ENCODE measurements around the gene PRSS36. TPM values are rescaled to one million over a fixed set of nuclear protein-coding genes. Genes with fewer than 3 reads are reported as not detected.
A peak's percentile ranks its signal among the peaks of the same experiment; 100 is the strongest.

PRSS36 gene
- total RNA-seq (2022): 1.6 TPM in 2 replicates
- percentile 17 among the genes with signal in this experiment for Bru-seq, nascent RNA
- percentile 20 among the genes with signal in this experiment for BruChase-seq, experiment 1, labeled RNA remaining after a 6-hour chase
- percentile 13 among the genes with signal in this experiment for BruChase-seq, experiment 2, labeled RNA remaining after a 2-hour chase
- long read RNA-seq, partial matches to known transcripts: 0 of 1 reads
- long read RNA-seq, other reads (novel, unspliced or antisense): 1 of 1 reads

DNA sequence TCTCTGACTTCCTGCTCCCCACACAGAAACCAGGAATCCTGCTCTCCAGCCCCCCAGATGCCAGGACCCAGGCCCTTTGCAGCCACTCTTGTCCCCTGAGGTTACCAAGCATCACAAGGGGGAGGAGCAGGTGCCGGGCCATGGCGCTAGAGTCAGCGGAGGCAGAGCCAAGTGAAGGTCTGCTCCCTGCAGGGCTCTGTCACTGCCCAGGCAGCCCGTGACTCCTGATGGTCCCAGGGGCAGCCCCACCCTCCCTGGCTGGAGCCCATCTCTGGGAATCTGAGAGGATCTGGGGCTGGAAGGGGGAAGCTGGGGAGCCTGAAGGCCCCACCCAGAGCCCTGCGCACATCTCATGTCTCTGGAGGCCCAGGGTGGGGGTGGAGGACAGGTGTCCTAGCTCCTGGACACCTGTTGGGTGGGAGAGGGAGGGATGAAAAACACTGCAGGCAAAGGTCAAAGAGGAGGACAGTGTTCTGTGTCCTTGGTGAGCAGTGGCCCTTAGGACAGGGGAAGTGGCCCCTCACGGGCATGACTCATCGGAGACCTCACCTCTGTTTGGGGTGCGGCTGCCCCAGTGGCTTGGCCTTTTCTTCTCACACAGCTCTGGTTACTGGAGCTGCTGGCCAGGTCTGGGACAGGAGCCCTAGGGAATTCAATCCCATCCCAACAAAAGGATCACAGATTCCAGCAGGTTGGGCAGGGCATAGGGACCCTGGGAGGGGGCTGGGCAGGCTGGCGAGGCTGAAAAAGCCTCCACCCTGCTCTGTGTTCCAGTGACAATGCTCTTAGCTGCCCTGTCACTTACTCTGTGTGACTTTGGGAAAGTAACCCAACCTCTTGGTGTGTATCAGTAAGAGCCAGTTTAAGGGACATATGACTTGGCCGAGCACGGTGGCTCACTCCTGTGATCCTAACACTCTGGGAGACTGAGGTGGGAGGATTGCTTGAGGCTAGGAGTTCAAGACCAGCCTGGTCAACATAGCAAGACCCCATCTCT lies at the start of gene PRSS36:
Gene PRSS36 (minus strand): TSS at position 173 of the 997 bp plus-strand sequence. CDS start 31 bp downstream, at position 142.
- Mint-ChIP-seq H3K27me3 (ENCODE audit: unreplicated experiment) (peaks cover 29% of the 10 kb centered on the region), H3K36me3 (ENCODE audit: insufficient read depth, unreplicated experiment) (no peaks in the 10 kb centered on the region), H3K9me3 (ENCODE audit: low read depth, unreplicated experiment) (no peaks in the 10 kb centered on the region), H3K4me3 (ENCODE audit: low read depth, unreplicated experiment) (peak within 1 kb of the TSS; percentile 47), H3K4me1 (ENCODE audit: low read depth, unreplicated experiment) (peaks cover 38% of the 10 kb centered on the region), H3K27ac (ENCODE audit: unreplicated experiment) (peak within 1 kb of the TSS; percentile 24)
- no TSS peak for BruUV-seq (replicated peaks)
- CTCF ChIA-PET: interaction anchor here (0.6 kb wide), 1 partner anchor 216 kb away, joined by 3 read pairs; no protein-coding TSS in a partner anchor
- DNase-seq: peak; percentile 41
- TF ChIP-seq, protein P1, sequence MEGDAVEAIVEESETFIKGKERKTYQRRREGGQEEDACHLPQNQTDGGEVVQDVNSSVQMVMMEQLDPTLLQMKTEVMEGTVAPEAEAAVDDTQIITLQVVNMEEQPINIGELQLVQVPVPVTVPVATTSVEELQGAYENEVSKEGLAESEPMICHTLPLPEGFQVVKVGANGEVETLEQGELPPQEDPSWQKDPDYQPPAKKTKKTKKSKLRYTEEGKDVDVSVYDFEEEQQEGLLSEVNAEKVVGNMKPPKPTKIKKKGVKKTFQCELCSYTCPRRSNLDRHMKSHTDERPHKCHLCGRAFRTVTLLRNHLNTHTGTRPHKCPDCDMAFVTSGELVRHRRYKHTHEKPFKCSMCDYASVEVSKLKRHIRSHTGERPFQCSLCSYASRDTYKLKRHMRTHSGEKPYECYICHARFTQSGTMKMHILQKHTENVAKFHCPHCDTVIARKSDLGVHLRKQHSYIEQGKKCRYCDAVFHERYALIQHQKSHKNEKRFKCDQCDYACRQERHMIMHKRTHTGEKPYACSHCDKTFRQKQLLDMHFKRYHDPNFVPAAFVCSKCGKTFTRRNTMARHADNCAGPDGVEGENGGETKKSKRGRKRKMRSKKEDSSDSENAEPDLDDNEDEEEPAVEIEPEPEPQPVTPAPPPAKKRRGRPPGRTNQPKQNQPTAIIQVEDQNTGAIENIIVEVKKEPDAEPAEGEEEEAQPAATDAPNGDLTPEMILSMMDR (IDR thresholded peaks at IDR 0.05; ENCODE audit: unreplicated experiment): no peak
- intact Hi-C loops (cut with micrococcal nuclease; ENCODE audit: unreplicated experiment): loop anchor here (5.0 kb wide), 1 partner anchor 43 kb away; the partner anchor contains the start of gene BCKDK

DNA sequence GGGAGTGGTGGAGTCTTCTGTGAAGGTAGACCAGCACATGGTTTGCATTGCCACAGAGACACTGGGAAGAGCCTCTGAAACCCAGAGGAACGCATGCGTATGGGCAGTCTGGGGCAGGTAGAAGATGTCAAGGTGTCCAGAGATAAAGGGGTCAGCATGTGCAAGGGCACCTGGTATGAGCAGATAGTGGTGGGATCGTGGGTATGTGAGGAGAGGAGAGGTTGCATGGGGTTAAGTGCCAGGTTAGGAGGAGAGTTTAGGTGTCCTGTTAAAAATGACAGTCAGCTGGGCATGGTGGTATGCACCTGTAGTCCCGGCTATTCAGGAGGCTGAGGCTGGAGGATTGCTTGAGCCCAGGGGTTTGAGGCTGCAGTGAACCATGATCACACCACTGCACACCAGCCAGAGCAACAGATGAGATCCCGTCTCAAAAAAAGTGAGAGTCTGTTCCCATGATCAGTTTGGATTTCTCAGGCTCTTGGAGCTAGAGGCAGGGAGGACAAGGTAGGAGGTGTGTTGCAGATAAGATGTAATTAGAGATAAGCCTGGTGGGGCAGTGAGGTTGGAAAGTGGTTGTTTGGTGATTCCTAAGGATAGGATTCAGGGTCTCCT lies 49.7 kb upstream of the PRSS36 start:
- Mint-ChIP-seq H3K36me3 (ENCODE audit: insufficient read depth, unreplicated experiment) (peaks cover 81% of the 10 kb centered on the region), H3K9me3 (ENCODE audit: low read depth, unreplicated experiment) (no peaks in the 10 kb centered on the region), H3K4me1 (ENCODE audit: low read depth, unreplicated experiment) (peaks cover 26% of the 10 kb centered on the region), H3K27ac (ENCODE audit: unreplicated experiment) (peak overlapping the region; percentile 10), H3K27me3 (ENCODE audit: unreplicated experiment) (peaks cover 12% of the 10 kb centered on the region), H3K4me3 (ENCODE audit: low read depth, unreplicated experiment) (no peak overlapping the region)
- no TSS peak for BruUV-seq (replicated peaks)
- TF ChIP-seq, protein P1 (IDR thresholded peaks at IDR 0.05; ENCODE audit: unreplicated experiment): no peak
- intact Hi-C loops (cut with micrococcal nuclease; ENCODE audit: unreplicated experiment): loop anchor here (5.0 kb wide), 2 partner anchors 133 to 243 kb away; partner anchors contain the start of gene ZNF843
- DNase-seq: no peak
- CTCF ChIA-PET: interaction anchor here (0.7 kb wide), 1 partner anchor 201 kb away, joined by 3 read pairs; no protein-coding TSS in a partner anchor

DNA sequence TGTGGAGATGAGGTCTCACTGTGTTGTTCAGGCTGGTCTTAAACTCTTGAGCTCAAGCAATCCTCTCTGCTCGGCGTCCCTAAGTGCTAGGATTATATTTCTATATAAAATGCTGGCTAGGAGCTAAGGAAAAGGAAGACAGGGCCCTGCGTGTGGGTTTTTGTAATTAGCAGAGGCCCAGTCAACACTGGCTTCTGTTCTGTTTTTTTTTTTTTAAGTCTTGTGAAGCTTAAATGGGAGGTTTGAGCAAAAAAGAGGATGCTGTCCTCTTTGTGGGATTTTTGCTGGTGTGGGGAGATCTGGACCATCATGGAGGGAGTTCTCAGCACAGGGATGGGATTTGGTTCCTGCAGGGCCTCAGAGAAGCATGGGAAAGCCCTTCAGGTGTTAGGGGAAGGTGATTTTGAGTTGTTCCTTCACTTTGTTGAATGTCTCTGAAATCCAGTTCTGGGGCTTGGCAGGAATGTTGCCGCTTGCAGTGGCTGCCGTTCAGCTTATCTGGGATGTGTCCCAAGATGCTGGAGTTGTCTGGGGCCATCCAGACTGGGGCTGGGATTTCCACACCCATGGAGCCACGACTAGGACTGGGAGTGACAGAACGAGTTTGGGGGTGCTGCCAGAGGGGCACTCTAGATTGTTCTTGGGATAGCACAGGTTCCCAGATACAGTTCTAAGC lies 48.5 kb upstream of the PRSS36 start:
- CTCF ChIA-PET: interaction anchor here (0.6 kb wide), 1 partner anchor 34 kb away, joined by 8 read pairs; no protein-coding TSS in a partner anchor
- intact Hi-C loops (cut with micrococcal nuclease; ENCODE audit: unreplicated experiment): no loop called here
- TF ChIP-seq, protein P1 (IDR thresholded peaks at IDR 0.05; ENCODE audit: unreplicated experiment): no peak

More for the DNA sequence above, 48.5 kb upstream of the PRSS36 start:
- Mint-ChIP-seq H3K27me3 (ENCODE audit: unreplicated experiment) (peaks cover 5% of the 10 kb centered on the region), H3K4me3 (ENCODE audit: low read depth, unreplicated experiment) (no peak overlapping the region), H3K4me1 (ENCODE audit: low read depth, unreplicated experiment) (peaks cover 26% of the 10 kb centered on the region), H3K36me3 (ENCODE audit: insufficient read depth, unreplicated experiment) (peaks cover 90% of the 10 kb centered on the region), H3K9me3 (ENCODE audit: low read depth, unreplicated experiment) (no peaks in the 10 kb centered on the region), H3K27ac (ENCODE audit: unreplicated experiment) (no peak overlapping the region)
- no peak for DNase-seq
- no TSS peak for BruUV-seq (replicated peaks)
